NCI-H2029 treated with DMSO at 0.1 percent for 48 hours (cell line): ENCODE measurements around the gene GOLGA6L10.
"Not testable (repeated sequence)": the region's sequence is repeated elsewhere in the genome, so short reads cannot be mapped to it uniquely, and the experiment has no call there.

Experiments
- DNase-seq: peaks from one replicate; lab custom pipeline; 2025; lab: John Stamatoyannopoulos, UW

Gene GOLGA6L10

DNA sequence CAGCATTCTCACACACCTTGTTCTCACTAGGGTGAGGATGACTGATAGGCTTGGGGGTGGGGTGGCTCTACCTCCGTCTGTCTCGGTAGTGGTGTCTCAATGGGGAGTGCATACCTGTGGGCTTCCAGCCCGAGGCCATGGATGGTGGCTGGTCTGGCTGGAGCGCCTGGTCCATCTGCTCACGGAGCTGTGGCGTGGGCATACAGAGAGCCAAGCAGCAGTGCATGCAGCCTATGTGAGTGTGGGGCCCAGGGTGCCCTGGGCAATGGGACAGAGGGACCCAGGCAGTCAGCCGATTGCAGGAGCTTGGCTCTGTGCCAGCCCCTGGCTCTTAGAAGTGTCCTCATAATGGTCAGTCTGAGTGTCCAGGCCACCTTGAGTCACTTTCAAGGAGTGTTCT, 31.8 kb downstream of the GOLGA6L10 start:
- DNase-seq: not testable (repeated sequence)

DNA sequence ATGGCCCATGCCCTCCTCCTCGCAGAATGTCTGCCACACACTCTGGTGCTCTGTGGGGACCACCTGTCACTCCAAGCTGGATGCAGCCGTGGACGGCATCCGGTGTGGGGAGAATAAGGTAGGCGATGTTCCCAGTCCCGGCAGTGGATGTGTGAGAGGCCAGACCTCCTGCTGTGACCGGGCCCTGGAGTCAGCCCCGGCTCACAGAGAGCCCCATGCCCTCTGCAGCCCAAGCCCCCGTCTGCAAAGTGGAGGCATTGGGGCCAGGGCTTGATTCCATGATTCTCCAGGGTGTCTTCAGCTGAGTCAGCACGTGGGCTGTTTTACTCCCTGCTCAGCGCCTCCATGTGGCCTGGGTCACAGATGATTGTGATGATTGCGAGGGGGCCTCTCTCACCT, 32.2 kb downstream of the GOLGA6L10 start:
- DNase-seq: no peak

DNA sequence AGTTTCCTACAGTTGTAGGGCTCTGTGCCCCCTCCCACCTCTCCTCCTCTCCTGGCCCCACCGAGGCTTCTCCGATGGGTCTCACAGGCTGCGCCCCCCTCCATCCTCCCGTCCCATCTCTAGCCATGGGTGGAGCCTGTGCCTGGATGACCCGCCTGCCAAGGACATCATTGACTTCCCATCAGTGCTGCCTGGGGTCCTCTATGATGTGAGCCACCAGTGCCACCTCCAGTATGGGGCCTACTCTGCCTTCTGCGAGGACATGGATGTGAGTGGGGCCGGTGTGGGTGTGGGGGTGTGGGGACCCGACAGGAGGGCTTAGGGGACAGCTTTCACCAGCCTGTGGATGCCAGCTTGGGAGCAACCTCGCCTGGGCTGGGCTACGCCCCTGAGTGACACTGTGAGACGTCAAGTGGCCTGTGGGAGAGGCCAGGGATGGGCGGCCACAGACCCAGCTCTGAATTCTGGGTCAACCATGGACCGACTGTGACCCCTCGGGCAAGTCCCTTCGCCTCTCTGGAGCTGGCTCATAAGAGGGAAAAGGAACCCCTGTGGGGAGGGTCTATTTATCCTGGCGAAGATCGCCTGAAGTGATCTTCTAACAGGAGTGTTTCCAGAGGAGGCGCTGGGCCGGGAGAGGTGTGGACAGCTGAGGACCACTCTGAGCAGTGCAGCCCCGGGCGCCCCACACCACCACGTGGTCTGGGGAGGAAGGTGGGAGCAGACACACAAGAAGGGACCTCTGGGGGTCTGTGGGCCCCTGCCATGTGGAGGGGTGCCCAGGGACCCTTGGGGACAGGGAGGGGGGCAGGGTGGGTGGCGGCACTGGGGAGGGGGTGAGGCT, 32.8 kb downstream of the GOLGA6L10 start:
- DNase-seq: not testable (repeated sequence)

- no peak for DNase-seq
Observed at GRCh38 chr15:82315519-82316246, 33.6 kb downstream of the GOLGA6L10 start.

DNA sequence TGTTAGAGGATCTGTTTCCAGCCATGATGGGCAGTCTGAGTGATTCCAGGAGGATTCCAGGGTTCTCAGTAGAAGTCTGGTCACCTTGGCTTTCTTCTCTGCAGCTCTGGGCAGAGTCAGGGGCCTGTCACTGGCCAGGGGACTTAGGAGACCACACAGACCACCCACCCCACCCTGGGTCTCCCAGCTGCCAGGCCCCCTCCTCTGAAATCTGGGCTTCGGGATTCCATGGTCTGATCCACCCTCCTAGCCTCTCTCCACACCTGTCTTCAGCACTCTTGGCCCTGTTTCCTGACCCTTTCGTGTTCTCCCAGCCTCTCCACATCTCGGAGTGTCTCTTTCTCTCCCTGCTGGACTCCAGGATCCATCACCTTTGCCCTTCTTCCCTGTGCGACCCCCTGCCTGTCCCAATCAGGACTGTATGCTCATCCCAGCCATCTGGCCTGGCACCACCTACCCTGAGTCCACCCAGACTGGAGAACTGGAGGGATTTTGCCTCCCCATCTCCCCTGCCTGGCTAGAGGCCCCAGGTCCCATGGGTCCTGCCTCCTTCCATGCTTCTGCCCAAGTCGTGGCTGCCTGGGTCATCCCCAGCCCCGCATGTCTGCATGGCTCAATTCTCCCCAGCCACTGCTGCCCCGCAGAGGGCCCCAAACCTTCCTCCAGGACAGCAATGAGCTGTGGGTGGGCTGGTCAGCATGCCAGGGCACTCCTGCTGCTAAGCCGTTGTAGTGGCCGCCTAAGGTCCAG, 34.3 kb downstream of the GOLGA6L10 start:
- no peak for DNase-seq

GRCh38 chr15:82313951-82314768, 35.1 kb downstream of the GOLGA6L10 start:
- DNase-seq: not testable (repeated sequence)

DNA sequence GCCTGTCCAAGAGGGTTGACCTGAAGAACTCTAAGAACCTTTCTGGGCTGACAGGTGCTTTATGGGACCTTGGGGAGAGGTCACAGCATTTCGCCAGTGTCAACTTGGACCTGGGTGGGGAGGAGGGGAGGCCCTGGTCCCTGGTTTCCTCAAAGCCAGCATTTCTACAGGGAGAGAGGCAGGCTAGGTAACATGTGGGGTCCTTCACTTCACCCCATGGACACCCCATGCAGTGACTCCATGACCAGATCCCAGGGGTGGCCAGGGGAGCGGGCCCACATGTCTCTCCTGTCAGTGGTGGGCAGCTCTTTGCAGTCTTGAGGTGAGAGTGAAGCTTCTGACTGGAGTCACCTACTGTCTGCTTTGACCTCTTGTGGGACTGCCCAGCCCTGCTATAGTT, 35.8 kb downstream of the GOLGA6L10 start:
- no peak for DNase-seq

GRCh38 chr15:82312586-82313349, 36.5 kb downstream of the GOLGA6L10 start:
- no peak for DNase-seq

- not testable (repeated sequence) for DNase-seq
Observed at GRCh38 chr15:82311321-82311720, 38.0 kb downstream of the GOLGA6L10 start.

- DNase-seq: no peak
Observed at GRCh38 chr15:82309802-82310201, 39.5 kb downstream of the GOLGA6L10 start.

DNA sequence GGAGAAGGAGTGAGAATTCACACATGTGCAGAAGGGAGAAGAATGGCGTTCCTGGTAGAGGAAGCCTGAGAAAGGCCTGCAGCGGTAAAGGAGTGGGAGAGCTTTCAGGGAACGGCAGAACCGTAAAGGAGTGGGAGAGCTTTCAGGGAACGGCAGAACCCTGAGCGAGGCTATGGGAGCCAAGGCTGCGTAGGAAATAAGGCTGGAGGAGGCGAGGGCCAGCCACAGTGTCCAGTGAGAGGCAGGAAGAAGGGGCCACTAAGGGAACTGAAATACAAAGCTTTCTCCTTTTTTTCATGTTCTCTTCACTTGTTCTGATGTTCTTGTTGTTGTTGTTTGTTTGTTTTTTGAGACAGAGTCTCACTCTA, 41.6 kb downstream of the GOLGA6L10 start:
- no peak for DNase-seq

DNA sequence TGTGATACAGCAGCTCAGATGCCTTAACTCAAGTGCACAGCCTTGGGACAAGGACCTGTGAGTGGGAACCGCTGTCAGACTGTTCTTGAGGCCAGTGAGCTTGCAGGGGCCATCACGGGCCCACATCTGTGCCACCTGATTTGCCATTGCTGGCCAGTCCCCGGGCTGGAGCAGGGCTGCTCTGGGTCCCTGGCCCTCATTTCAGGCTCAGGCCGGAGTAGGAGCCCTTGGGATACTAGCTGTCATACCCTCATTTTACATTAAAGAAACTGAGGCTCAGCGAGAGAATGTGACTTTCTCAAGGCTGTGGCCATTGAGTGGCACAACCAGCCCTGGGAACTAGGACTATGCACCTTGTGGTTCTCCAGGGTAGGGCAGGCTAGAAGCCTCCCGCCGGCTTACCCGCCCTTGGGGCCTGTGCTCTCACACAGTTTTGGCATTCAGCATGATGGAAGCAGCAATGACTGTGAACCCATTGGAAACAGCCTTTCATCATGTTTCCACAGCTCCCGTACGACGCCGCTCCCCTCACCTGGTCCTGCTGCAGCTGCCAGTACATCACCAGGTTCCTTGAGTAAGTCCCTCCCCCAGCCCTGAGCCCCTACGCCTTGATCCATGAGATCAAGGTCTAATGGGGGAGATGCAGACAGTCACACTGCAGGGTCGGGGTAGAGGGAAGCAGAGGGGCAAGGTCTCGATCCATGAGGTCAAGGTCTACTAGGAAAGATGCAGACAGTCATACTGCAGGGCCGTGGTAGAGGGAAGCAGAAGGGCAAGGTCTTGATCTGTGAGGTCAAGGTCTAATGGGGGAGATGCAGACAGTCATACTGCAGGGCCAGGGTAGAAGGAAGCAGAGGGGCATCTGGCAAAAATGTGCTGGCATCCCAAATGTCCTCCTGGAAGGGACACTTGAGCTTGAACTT, 42.2 kb downstream of the GOLGA6L10 start:
- no peak for DNase-seq

DNA sequence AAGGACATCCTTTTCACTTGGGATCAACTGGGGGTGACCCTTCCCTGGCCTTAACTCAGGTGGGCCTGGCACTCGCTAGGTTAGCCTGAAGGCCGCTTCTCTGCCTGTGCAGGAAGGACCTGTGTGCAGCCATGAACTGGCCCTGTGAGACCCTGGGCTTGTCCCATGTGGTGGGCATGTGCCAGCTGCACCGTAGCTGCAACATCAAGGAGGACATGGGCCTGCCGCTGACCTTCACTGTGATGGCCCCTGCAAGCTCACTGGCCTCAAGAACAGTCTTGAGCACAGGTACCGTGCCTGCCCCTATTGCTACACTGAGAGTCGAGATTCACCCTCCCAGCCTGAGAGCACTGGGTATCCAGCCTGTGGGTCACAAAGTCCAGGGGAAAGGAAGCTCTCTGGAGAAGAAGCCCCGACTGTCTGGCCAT, 43.6 kb downstream of the GOLGA6L10 start:
- DNase-seq: no peak

- DNase-seq: no peak
Observed at GRCh38 chr15:82304778-82305090, 44.5 kb downstream of the GOLGA6L10 start.

GRCh38 chr15:82303956-82304777, 45.1 kb downstream of the GOLGA6L10 start:
- no peak for DNase-seq

DNA sequence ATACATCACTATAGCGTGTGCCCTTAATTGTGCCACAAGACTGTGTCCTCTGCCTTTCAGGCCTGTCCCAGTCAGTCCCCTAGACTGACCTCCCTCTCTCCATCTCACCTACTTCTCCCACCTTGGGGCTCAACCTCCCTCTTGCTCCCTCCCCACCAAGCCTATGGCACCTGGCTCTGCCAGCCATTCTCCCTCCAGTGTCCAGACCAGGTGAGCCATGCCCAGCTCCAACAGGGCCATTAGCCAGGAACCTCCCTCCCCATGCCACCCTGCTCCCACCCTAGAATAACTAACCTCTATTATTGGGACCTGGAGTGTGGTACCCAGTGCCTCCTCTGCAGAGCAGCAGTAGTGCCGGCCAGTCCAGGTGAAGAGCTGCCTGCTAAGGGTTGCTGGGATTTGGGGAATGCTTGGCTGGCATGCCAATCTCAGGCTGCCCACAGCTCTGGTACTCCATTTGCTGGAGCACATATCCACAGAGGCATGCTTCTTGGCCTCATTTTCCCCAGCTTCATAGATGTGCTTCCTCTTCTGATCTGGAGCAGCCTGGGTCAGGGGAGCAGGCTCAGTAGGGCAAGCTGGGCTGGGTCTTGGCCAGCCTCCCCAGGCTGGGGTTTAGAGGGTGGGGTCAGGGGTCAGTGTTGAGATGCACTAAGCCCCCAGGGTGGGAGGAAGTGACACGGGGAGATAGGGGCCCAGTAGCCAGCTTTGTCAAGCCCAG, 47.8 kb downstream of the GOLGA6L10 start:
- no peak for DNase-seq

DNA sequence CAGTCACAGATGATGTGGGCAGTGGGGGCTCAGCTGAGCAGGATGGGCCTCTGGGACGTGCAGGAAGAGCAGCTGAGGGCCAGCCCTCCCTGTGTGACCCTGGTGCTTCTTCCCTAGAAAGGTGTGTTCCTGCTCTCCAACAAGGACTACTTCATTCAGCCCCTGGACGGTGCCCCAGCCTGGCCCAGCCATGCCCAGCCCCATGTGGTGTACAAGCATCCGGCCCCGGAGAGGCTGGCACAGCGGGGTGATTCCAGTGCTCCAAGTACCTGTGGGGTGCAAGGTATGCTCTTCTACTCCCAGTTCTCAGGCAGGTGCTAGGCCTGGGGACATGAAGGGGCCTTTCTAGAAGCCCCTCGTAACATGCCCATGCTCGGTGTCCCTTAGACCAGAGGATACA, 48.4 kb downstream of the GOLGA6L10 start:
- DNase-seq: no peak

GRCh38 chr15:82300326-82300725, 48.9 kb downstream of the GOLGA6L10 start:
- not testable (repeated sequence) for DNase-seq
